Activated CD4-positive, alpha-beta T cell treated with anti-CD3 and anti-CD28 coated beads, Interleukin-2, amount 10 ng/mL, durations not matched to agents 24 days and 14 days (primary cell): Measurements from ENCODE around the gene TSHR. TPM values are rescaled to one million over a fixed set of nuclear protein-coding genes. Genes with fewer than 3 reads are reported as not detected.
"Not testable (repeated sequence)": the region's sequence is repeated elsewhere in the genome, so short reads cannot be mapped to it uniquely, and the experiment has no call there.

Experiments used
- DNase-seq: peaks from one replicate; pipeline ENCODE4 v3.0.0; 2022
- H3K27ac Mint-ChIP-seq: one replicate; pipeline ENCODE4 v1.8.0; 2022; ENCODE audit warnings: mild to moderate bottlenecking, mixed read lengths
- H3K27me3 Mint-ChIP-seq: one replicate; pipeline ENCODE4 v1.8.0; 2022; ENCODE audit warnings: mixed read lengths
- H3K36me3 Mint-ChIP-seq: one replicate; pipeline ENCODE4 v1.8.0; 2022; ENCODE audit warnings: low read depth, mild to moderate bottlenecking, mixed read lengths
- H3K4me1 Mint-ChIP-seq: one replicate; pipeline ENCODE4 v1.8.0; 2021; ENCODE audit warnings: mixed read lengths
- H3K4me3 Mint-ChIP-seq: one replicate; pipeline ENCODE4 v1.8.0; 2022; ENCODE audit warnings: mild to moderate bottlenecking, moderate library complexity, mixed read lengths
- H3K9me3 Mint-ChIP-seq: one replicate; pipeline ENCODE4 v1.8.0; 2021; ENCODE audit warnings: mixed read lengths
- intact Hi-C: fragments of 100-400 bp; cut with micrococcal nuclease; formaldehyde crosslinking; loops from one replicate; pipeline ENCODE4 v1.15.1; 2023
- total RNA-seq: library from RNA; stranded (reverse); gene quantifications from 2 replicates; pipeline ENCODE4 v1.2.3, GENCODE V29; 2022

TSHR gene
- total RNA-seq, 1 donor from 2014 or later, result not detected

- no peak overlapping the region for H3K27ac Mint-ChIP-seq
- peaks cover 1% of the 10 kb centered on the region for H3K4me1 Mint-ChIP-seq
- H3K9me3 Mint-ChIP-seq, result no peaks in the 10 kb centered on the region
- H3K4me3 Mint-ChIP-seq, result no peak overlapping the region
- peaks cover 5% of the 10 kb centered on the region for H3K27me3 Mint-ChIP-seq
- DNase-seq, result no peak
- intact Hi-C loops, result no loop called here
- no peaks in the 10 kb centered on the region for H3K36me3 Mint-ChIP-seq
These were observed 67.8 kb downstream of the TSHR start for GRCh38 chr14:81023095-81023710.

GRCh38 chr14:81028461-81028860, 73.0 kb downstream of the TSHR start:
- no peaks in the 10 kb centered on the region for H3K4me1 Mint-ChIP-seq
- no peak overlapping the region for H3K4me3 Mint-ChIP-seq
- H3K36me3 Mint-ChIP-seq, result no peaks in the 10 kb centered on the region
- no peak for DNase-seq
- intact Hi-C loops, result no loop called here
- H3K9me3 Mint-ChIP-seq, result no peaks in the 10 kb centered on the region
- no peak overlapping the region for H3K27ac Mint-ChIP-seq
- peaks cover 8% of the 10 kb centered on the region for H3K27me3 Mint-ChIP-seq

GRCh38 chr14:81031488-81031887, 76.1 kb downstream of the TSHR start:
- no peak overlapping the region for H3K27ac Mint-ChIP-seq
- no peaks in the 10 kb centered on the region for H3K4me1 Mint-ChIP-seq
- intact Hi-C loops, result no loop called here

GRCh38 chr14:81033698-81034240, 78.3 kb downstream of the TSHR start:
- H3K9me3 Mint-ChIP-seq, result no peaks in the 10 kb centered on the region
- no peak overlapping the region for H3K27ac Mint-ChIP-seq
- H3K4me3 Mint-ChIP-seq, result no peak overlapping the region
- no peak for DNase-seq
- no peaks in the 10 kb centered on the region for H3K4me1 Mint-ChIP-seq
- intact Hi-C loops, result no loop called here
- H3K36me3 Mint-ChIP-seq, result no peaks in the 10 kb centered on the region
- H3K27me3 Mint-ChIP-seq, result peaks cover 3% of the 10 kb centered on the region

More at GRCh38 chr14:81031488-81031887, 76.1 kb downstream of the TSHR start:
- no peaks in the 10 kb centered on the region for H3K9me3 Mint-ChIP-seq
- peaks cover 4% of the 10 kb centered on the region for H3K27me3 Mint-ChIP-seq
- no peak for DNase-seq
- no peaks in the 10 kb centered on the region for H3K36me3 Mint-ChIP-seq
- H3K4me3 Mint-ChIP-seq, result no peak overlapping the region

- H3K4me3 Mint-ChIP-seq, result no peak overlapping the region
- intact Hi-C loops, result no loop called here
- H3K9me3 Mint-ChIP-seq, result peaks cover 3% of the 10 kb centered on the region
- DNase-seq, result no peak
- no peaks in the 10 kb centered on the region for H3K36me3 Mint-ChIP-seq
- H3K27me3 Mint-ChIP-seq, result peaks cover 2% of the 10 kb centered on the region
- no peaks in the 10 kb centered on the region for H3K4me1 Mint-ChIP-seq
- H3K27ac Mint-ChIP-seq, result no peak overlapping the region
These were observed 87.0 kb downstream of the TSHR start for GRCh38 chr14:81042438-81042837.

- intact Hi-C loops, result loop anchor here (5.0 kb wide), 1 partner anchor 99 kb away; no protein-coding TSS in a partner anchor
- Mint-ChIP-seq H3K27ac (no peak overlapping the region), H3K9me3 (peaks cover 14% of the 10 kb centered on the region), H3K4me1 (no peaks in the 10 kb centered on the region), H3K27me3 (no peaks in the 10 kb centered on the region), H3K36me3 (no peaks in the 10 kb centered on the region), H3K4me3 (no peak overlapping the region)
- no peak for DNase-seq
These were observed 96.1 kb downstream of the TSHR start for GRCh38 chr14:81051547-81051946.

GRCh38 chr14:81054057-81054456, 98.6 kb downstream of the TSHR start:
- H3K27me3 Mint-ChIP-seq, H3K27ac Mint-ChIP-seq, H3K4me3 Mint-ChIP-seq, H3K36me3 Mint-ChIP-seq, H3K4me1 Mint-ChIP-seq, DNase-seq: not testable (repeated sequence)
- intact Hi-C loops, result loop anchor here (5.0 kb wide), 1 partner anchor 102 kb away; no protein-coding TSS in a partner anchor
- H3K9me3 Mint-ChIP-seq, result peaks cover 14% of the 10 kb centered on the region

- H3K4me1 Mint-ChIP-seq, result no peaks in the 10 kb centered on the region
- intact Hi-C loops, result no loop called here
- no peak for DNase-seq
- H3K27ac Mint-ChIP-seq, result no peak overlapping the region
- H3K36me3 Mint-ChIP-seq, result no peaks in the 10 kb centered on the region
- H3K4me3 Mint-ChIP-seq, result no peak overlapping the region
- H3K9me3 Mint-ChIP-seq, result peaks cover 14% of the 10 kb centered on the region
- H3K27me3 Mint-ChIP-seq, result peaks cover 3% of the 10 kb centered on the region
These were observed 100.5 kb downstream of the TSHR start for GRCh38 chr14:81055971-81056370.

GRCh38 chr14:81062380-81062779, 107.0 kb downstream of the TSHR start:
- no peak for DNase-seq
- H3K4me3 Mint-ChIP-seq, result no peak overlapping the region
- H3K27me3 Mint-ChIP-seq, result peaks cover 3% of the 10 kb centered on the region
- intact Hi-C loops, result no loop called here
- H3K4me1 Mint-ChIP-seq, result no peaks in the 10 kb centered on the region
- no peaks in the 10 kb centered on the region for H3K9me3 Mint-ChIP-seq
- H3K27ac Mint-ChIP-seq, result no peak overlapping the region
- no peaks in the 10 kb centered on the region for H3K36me3 Mint-ChIP-seq

- Mint-ChIP-seq H3K27me3 (peaks cover 3% of the 10 kb centered on the region), H3K27ac (no peak overlapping the region), H3K9me3 (no peaks in the 10 kb centered on the region), H3K36me3 (no peaks in the 10 kb centered on the region), H3K4me3 (no peak overlapping the region), H3K4me1 (no peaks in the 10 kb centered on the region)
- peak; percentile 59 for DNase-seq
- intact Hi-C loops, result no loop called here
These were observed 107.4 kb downstream of the TSHR start for GRCh38 chr14:81062816-81063215.

GRCh38 chr14:81066672-81067071, 111.3 kb downstream of the TSHR start:
- no peak overlapping the region for H3K27ac Mint-ChIP-seq
- intact Hi-C loops, result no loop called here
- peaks cover 10% of the 10 kb centered on the region for H3K9me3 Mint-ChIP-seq
- H3K4me3 Mint-ChIP-seq, result no peak overlapping the region
- H3K4me1 Mint-ChIP-seq, result no peaks in the 10 kb centered on the region
- H3K36me3 Mint-ChIP-seq, result no peaks in the 10 kb centered on the region
- H3K27me3 Mint-ChIP-seq, result no peaks in the 10 kb centered on the region
- DNase-seq, result no peak

GRCh38 chr14:81067156-81067555, 111.7 kb downstream of the TSHR start:
- intact Hi-C loops, result no loop called here
- peaks cover 10% of the 10 kb centered on the region for H3K9me3 Mint-ChIP-seq
- no peaks in the 10 kb centered on the region for H3K27me3 Mint-ChIP-seq
- no peak overlapping the region for H3K27ac Mint-ChIP-seq
- H3K36me3 Mint-ChIP-seq, result no peaks in the 10 kb centered on the region
- H3K4me3 Mint-ChIP-seq, result no peak overlapping the region
- no peaks in the 10 kb centered on the region for H3K4me1 Mint-ChIP-seq
- DNase-seq, result no peak

- intact Hi-C loops, result no loop called here
- peak; percentile 18 for DNase-seq
- Mint-ChIP-seq H3K4me3 (no peak overlapping the region), H3K27ac (no peak overlapping the region), H3K9me3 (peaks cover 10% of the 10 kb centered on the region), H3K4me1 (no peaks in the 10 kb centered on the region), H3K36me3 (no peaks in the 10 kb centered on the region), H3K27me3 (no peaks in the 10 kb centered on the region)
These were observed 112.9 kb downstream of the TSHR start for GRCh38 chr14:81068176-81068782.

- Mint-ChIP-seq H3K27me3 (no peaks in the 10 kb centered on the region), H3K36me3 (no peaks in the 10 kb centered on the region), H3K27ac (no peak overlapping the region), H3K9me3 (peaks cover 10% of the 10 kb centered on the region), H3K4me1 (no peaks in the 10 kb centered on the region), H3K4me3 (no peak overlapping the region)
- DNase-seq, result no peak
- intact Hi-C loops, result no loop called here
These were observed 115.1 kb downstream of the TSHR start for GRCh38 chr14:81070511-81070910.
